ENCODE measurements around the gene IPP.
"Not testable (repeated sequence)": the region's sequence is repeated elsewhere in the genome, so short reads cannot be mapped to it uniquely, and the experiment has no call there.

IPP gene

GRCh38 chr1:45679123-45679522, 71.3 kb downstream of the IPP start:
- H3K4me3 ChIP-seq = no peak overlapping the region
- peak overlapping the region; percentile 23 to 36 for H3K27ac ChIP-seq
- DNase-seq (ENCODE audit: low spot score) = no peak
- TF ChIP-seq CTCF (IDR thresholded peaks at IDR 0.05) = no peak

DNA sequence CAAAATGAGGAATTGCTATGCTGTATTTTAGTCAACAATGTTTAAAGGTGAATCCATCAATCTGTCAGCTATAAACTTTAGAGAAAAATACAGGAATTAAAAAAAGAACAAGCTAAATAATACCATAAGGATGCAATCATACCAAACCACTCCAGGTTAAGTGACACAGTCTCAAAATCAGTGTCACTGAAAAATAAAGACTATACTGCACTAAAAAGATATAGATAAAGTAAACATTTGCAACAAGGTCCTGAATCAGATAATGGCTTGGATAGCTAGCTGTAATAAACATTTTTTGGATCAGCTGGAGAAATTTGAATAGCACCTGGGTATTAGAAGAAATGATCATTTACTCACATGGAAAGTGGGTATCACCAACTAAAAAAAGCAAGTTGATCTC, 72.0 kb downstream of the IPP start:
- peak overlapping the region in 1 of 2 donors; percentile 36 for H3K27ac ChIP-seq
- H3K4me3 ChIP-seq = no peak overlapping the region
- DNase-seq (ENCODE audit: low spot score) = no peak
- no peak for TF ChIP-seq CTCF (IDR thresholded peaks at IDR 0.05)

DNA sequence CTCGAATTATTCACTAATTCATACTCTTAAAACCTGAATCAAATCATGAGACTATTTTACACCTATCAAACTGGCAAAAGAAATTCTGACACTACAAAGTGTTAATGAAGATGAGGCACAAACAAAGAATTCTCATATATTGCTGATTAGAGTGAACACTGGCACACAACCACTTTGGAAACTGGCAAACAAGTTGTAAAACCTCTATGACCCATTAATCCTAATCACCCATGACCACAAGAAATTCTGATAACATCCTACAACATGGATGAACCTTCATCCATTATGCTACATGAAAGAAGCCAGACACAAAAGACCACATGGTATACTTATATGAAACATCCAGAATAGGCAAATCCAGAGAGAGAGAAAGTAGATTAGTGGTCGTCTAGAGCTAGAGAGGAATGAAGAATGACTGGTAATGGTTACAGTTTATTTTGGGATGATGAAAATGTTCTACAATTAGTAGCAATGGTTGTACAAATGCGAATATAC, 72.7 kb downstream of the IPP start:
- Histone ChIP-seq H3K4me3 (no peak overlapping the region), H3K27ac (peak overlapping the region in 1 of 2 donors; percentile 36)
- no peak for TF ChIP-seq CTCF (IDR thresholded peaks at IDR 0.05)

GRCh38 chr1:45676553-45676952, 73.9 kb downstream of the IPP start:
- H3K27ac ChIP-seq; DNase-seq (ENCODE audit: low spot score); H3K4me3 ChIP-seq: not testable (repeated sequence)

More for the DNA sequence above, 72.7 kb downstream of the IPP start:
- DNase-seq (ENCODE audit: low spot score) = no peak

DNA sequence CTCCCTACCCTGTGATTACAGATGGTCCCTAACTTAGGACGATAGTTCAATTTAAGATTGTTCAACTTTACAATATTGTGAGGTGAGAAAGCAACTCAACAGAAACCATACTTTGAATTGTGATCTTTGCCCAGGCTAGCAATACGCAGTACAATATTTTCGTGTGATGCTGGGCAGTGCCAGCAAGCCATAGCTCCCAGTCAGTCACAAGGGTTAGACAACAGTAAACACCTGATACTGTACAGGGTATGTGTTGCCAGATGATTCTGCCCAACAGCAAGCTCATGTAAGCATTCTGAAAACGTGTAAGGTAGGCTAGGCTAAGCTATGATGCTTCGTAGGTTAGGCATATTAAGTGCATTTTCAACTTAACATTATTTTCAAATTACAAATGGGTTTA, 76.0 kb downstream of the IPP start:
- Histone ChIP-seq H3K4me3 (no peak overlapping the region), H3K27ac (no peak overlapping the region)
- TF ChIP-seq CTCF (IDR thresholded peaks at IDR 0.05) = no peak
- DNase-seq (ENCODE audit: low spot score) = no peak

DNA sequence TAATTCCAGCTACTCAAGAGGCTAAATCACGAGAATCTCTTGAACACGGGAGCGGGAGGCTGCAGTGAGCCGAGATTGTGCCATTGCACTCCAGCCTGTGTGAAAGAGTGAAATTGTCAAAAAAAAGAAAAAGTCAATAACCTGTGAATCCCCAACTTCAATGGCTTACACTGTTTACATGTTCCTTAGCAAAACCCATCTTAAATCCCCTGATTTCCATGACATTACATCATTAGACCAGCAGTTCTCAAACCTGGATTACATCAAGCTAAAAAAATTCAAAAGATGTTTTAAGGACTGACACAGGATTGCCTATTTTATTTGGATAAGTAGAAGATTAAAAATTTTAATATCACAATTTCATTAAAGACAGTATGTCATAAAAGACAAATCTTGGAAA, 76.5 kb downstream of the IPP start:
- no peak overlapping the region for H3K4me3 ChIP-seq
- H3K27ac ChIP-seq = no peak overlapping the region
- TF ChIP-seq CTCF (IDR thresholded peaks at IDR 0.05) = no peak
- DNase-seq (ENCODE audit: low spot score) = no peak

GRCh38 chr1:45669859-45670655, 80.4 kb downstream of the IPP start:
- Histone ChIP-seq H3K27ac (no peak overlapping the region), H3K4me3 (no peak overlapping the region)
- TF ChIP-seq CTCF (IDR thresholded peaks at IDR 0.05) = no peak
- DNase-seq (ENCODE audit: low spot score) = no peak
